ENCODE results near the gene TRO.

The TRO gene

DNA sequence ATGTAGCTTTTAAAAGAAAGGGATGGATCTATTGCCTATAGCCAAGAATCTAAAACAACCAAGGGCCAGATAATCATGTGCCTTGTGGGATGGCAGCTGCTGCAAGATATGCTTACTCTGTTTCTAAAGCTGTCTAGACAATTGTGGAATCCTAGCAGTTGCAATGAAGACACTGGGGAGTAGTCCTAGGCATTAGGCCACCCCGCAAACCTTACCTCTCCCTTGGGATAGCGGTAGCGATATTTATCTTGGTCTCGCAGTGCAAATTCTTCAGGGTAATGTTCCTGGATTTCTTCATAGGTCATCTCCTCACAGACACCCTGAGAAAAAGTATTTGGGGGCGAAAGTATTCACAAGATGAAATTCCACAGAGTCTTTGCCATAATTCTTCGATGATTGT is 24.6 kb downstream of the TRO start:
- Histone ChIP-seq H3K4me3 (no peak overlapping the region), H3K27me3 (peaks cover 64% of the 10 kb centered on the region), H3K4me1 (no peaks in the 10 kb centered on the region), H4K20me1 (no peaks in the 10 kb centered on the region; the same call in 1 of the 2 replicates), H3K36me3 (no peaks in the 10 kb centered on the region), H3K27ac (no peak overlapping the region), H3K9me3 (no peaks in the 10 kb centered on the region), H3K9ac (no peak overlapping the region), H3K4me2 (no peak overlapping the region)
- TF ChIP-seq Cebpa-rat (IDR thresholded peaks at IDR 0.05): no peak

DNA sequence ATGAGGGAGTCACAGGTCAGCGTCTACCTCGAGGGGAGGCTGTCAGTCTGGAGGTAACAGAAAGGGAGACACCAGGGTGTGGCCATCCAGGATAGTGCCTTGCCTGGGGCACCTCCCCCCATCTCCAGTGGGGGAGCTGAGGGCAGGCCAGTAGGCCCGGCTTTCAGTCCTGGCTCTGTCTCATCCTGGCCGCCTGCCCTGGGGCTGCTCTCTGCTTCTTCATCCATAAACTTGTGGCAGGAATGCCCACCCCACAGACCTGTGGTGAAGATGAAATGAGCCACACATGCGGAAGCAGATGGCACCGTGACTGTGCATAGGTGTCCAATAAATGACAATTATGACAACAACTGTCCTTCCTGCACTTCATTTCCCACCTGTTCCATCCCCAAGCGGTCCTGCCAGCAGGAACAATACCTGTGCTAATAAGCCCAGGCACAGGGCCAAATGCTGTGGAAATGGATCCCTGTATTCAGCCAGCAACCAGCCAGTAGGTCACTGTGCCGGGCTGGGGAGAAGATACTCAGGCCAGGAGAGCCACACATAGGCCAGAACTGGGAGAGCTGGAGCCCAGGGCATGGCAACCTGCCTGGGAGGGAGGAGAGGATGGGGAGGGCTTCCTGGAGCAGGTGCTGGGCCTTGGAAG is 30.2 kb downstream of the TRO start:
- Histone ChIP-seq H3K9ac (no peak overlapping the region), H4K20me1 (no peaks in the 10 kb centered on the region; the same call in 1 of the 2 replicates), H3K4me3 (no peak overlapping the region), H3K36me3 (no peaks in the 10 kb centered on the region), H3K9me3 (no peaks in the 10 kb centered on the region), H3K27me3 (peaks cover 96% of the 10 kb centered on the region), H3K4me2 (no peak overlapping the region), H3K4me1 (no peaks in the 10 kb centered on the region), H3K27ac (no peak overlapping the region)
- no peak for TF ChIP-seq Cebpa-rat (IDR thresholded peaks at IDR 0.05)

DNA sequence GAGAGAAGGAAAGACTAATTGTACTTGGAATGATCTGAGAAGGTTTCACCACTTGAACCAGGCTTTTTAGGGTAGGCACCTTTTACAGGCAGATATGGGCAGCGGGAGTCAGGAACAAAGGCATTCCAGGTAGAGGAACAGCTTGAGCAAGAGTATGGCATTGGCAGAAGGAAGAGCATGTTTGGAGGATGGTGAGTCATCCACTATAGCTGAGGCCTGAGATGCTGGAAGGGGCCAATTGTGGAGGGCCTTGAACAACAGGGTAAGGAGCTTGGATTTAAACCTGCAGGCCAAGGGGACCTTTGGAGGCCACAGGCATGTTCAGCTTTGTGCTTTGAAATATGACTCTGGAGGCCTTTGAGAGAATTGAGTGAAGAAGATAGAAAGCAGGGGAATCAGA is 41.1 kb downstream of the TRO start:
- Histone ChIP-seq H3K27me3 (peaks cover 89% of the 10 kb centered on the region), H3K27ac (no peak overlapping the region), H3K9ac (no peak overlapping the region), H3K4me1 (no peaks in the 10 kb centered on the region), H3K9me3 (no peaks in the 10 kb centered on the region), H3K4me3 (no peak overlapping the region), H3K36me3 (no peaks in the 10 kb centered on the region), H3K4me2 (no peak overlapping the region), H4K20me1 (no peaks in the 10 kb centered on the region)
- TF ChIP-seq Cebpa-rat (IDR thresholded peaks at IDR 0.05): no peak

DNA sequence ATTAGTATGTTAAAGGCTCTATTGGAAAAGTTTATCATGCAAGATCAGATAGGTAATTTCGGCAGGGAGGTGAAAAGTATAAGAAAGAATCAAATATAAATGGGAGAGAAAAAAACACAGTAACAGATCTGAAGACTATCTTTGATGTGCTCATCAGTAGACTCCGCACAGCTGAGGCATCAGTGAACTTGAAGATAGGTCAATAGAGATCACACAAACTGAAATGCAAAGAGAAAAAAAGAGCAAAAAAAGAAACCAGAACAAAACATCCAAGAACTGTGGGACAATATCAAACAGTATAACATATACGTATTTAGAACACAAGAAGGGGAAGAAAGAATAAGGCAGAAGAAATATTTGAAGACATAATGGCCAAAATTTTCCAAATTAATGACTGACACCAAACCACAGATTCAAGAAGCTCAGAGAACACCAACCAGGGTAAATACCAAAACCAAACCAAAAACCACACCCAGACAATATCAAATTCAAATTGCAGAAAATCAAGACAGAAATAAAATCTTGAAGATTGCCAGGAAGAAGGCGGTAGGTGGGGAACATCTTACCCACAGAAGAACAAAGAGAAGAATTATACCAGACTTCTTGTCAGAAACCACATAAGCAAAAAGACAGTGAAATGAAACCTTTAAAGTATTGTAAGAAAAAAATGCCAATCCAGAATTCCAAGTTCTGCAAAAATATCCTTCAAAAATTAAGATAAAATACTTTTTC is 44.3 kb downstream of the TRO start:
- no peaks in the 10 kb centered on the region for H3K9me3 ChIP-seq
- H3K4me3 ChIP-seq: no peak overlapping the region
- H3K4me2 ChIP-seq: no peak overlapping the region
- no peak overlapping the region for H3K9ac ChIP-seq
- H3K4me1 ChIP-seq: no peaks in the 10 kb centered on the region
- peaks cover 60% of the 10 kb centered on the region for H3K27me3 ChIP-seq
- no peaks in the 10 kb centered on the region for H4K20me1 ChIP-seq
- no peak for TF ChIP-seq Cebpa-rat (IDR thresholded peaks at IDR 0.05)
- no peaks in the 10 kb centered on the region for H3K36me3 ChIP-seq
- no peak overlapping the region for H3K27ac ChIP-seq

DNA sequence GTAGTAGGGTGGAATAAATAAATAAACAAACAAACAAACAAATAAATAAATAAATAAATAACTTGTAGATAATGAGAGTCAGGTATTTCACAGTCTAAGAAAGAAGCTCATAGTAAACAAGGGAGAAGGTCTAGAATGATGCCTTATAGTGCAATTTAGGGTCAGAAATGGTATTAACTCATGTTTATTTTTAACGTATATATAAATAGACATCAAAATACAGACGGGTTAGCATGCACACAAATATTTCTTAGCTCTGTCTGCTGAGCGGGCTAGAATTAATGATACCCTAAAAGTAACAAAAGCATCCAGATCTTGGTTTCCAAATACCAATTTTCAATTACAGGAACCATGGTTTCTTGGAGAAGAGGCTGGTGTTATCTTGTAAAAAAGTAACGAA is 56.8 kb downstream of the TRO start:
- Histone ChIP-seq H3K4me2 (no peak overlapping the region), H3K36me3 (no peaks in the 10 kb centered on the region), H3K4me3 (no peak overlapping the region), H4K20me1 (no peaks in the 10 kb centered on the region), H3K27me3 (peaks cover 26% of the 10 kb centered on the region), H3K9me3 (no peaks in the 10 kb centered on the region), H3K27ac (no peak overlapping the region), H3K4me1 (no peaks in the 10 kb centered on the region), H3K9ac (no peak overlapping the region)
- TF ChIP-seq Cebpa-rat (IDR thresholded peaks at IDR 0.05): no peak

DNA sequence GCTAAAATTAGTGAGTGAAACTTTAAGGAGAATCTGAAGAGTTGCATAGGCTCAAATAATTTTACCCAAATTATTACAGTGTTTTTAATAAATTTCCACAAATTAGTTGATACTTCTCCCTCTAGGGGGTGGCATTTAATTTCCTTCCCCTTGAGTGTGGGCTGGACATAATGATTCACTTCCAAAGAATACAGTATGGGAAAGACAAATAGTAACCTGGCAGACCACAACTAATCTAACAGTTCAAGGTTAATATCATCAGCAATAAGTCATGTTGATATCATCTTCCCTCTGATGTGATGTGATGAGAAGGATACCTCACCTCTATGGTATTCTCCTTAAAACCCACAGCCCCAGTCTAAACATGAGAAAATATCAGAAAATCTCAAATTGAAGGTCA is 57.8 kb downstream of the TRO start:
- Histone ChIP-seq H3K4me2 (no peak overlapping the region), H3K4me3 (no peak overlapping the region)
- no peak for TF ChIP-seq Cebpa-rat (IDR thresholded peaks at IDR 0.05)

DNA sequence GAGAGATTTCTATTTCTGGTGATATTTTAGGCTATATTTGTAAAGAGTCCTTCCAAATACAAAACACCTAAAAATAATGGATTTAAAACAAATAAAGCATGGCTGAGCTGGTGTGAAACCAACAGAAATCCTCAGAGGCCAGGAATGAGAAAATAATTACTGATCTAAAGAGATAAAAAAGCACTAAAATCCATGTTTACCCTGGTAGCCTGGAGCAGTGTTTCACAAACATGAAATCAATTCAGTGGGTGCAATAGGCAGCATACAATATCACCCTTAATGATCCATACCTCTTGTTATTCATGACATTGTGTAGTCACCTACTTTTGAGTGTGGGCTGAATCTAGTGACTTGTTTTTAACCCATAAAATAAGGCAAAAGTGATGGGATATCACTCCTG is 58.8 kb downstream of the TRO start:
- Histone ChIP-seq H4K20me1 (no peaks in the 10 kb centered on the region), H3K4me2 (no peak overlapping the region), H3K9ac (no peak overlapping the region), H3K36me3 (no peaks in the 10 kb centered on the region), H3K27me3 (peaks cover 26% of the 10 kb centered on the region), H3K4me1 (no peaks in the 10 kb centered on the region), H3K27ac (no peak overlapping the region), H3K9me3 (peaks cover 6% of the 10 kb centered on the region), H3K4me3 (no peak overlapping the region)
- TF ChIP-seq Cebpa-rat (IDR thresholded peaks at IDR 0.05): no peak

More for the DNA sequence above, 57.8 kb downstream of the TRO start:
- Histone ChIP-seq H3K27ac (no peak overlapping the region), H3K9ac (no peak overlapping the region), H3K27me3 (peaks cover 26% of the 10 kb centered on the region), H3K4me1 (no peaks in the 10 kb centered on the region), H3K9me3 (peaks cover 4% of the 10 kb centered on the region), H3K36me3 (no peaks in the 10 kb centered on the region), H4K20me1 (no peaks in the 10 kb centered on the region)

DNA sequence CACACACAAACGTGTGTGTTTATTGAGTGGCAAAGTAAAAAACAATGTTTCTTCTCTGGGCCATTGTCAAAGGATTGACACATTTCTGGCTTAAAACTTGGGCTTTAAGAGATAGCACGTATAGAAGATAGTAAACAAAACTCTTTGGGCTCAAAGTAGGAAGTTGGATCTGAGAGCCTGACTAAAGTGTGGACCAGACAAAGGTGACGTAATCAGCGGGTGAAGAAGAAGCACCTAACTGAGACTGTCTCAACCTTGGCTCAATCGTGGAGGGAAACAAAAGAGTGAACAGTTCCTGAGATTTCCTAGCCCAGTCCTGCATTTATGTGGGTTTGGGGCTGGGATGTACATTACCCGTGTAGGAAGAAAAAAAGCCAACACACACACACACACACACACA is 59.7 kb downstream of the TRO start:
- H4K20me1 ChIP-seq: no peaks in the 10 kb centered on the region
- H3K4me3 ChIP-seq: no peak overlapping the region
- peaks cover 32% of the 10 kb centered on the region for H3K27me3 ChIP-seq
- H3K4me2 ChIP-seq: no peak overlapping the region
- TF ChIP-seq Cebpa-rat (IDR thresholded peaks at IDR 0.05): no peak
- H3K9ac ChIP-seq: no peak overlapping the region
- H3K36me3 ChIP-seq: no peaks in the 10 kb centered on the region
- H3K27ac ChIP-seq: no peak overlapping the region
- H3K9me3 ChIP-seq: peaks cover 6% of the 10 kb centered on the region
- H3K4me1 ChIP-seq: no peaks in the 10 kb centered on the region

All from BLaER1 (cell line).